PC-9 (cell line): Measurements from ENCODE around the gene MIF.

Experiments used
- CTCF ChIP-seq: fragments of 200-600 bp; sonication (generic); conservative IDR thresholded peaks from 2 replicates; pipeline ENCODE4 v1.6.1; 2017; ENCODE audit warnings: mixed run types, antibody characterized with exemption, mild to moderate bottlenecking, moderate library complexity
- EZH2 ChIP-seq: fragments of 200-600 bp; sonication (generic); IDR thresholded peaks from 2 replicates; pipeline ENCODE4 v1.8.0; 2017; ENCODE audit warnings: antibody characterized with exemption, low read depth

DNA sequence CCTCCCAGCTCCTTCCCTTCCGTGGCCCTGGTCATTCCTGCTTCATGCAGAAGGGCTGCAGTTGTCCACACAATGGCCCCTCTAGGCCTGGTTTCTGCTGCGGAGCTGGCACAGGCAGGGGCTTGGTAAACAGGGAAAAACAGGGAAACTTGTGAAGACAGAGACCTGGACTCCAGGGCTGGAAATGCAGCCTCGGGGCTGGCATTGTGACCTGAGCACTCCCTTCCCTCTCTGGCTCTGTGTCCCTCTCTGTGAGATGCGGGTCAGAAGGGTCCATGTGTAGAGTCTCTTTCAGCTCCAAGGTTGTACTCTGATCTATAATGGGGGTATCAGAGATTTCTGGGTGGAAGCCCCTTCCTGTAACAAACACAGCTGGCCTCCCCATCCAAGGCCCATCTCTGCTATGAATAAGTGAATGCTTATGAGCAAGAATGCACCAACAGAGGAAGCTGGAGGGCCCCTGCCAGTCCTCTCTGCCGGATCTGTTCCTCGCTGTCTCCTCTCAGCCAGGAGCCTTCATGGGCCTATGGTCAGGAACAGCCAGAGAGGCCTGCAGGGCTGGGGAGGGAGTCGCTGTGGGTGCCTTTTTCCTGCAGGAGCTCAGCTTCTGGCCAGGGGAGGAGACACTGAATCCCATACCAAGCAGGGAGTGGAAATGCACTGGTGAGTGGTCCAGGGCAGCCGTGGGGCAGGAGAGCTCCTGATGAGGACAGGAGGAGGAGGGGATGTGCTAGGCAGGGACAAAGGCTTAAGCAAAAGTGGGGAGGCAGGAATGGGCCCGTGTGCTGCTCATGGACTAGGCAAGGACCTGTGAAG, 48.7 kb upstream of the MIF start:
- TF ChIP-seq CTCF: no peak
- TF ChIP-seq EZH2: no peak
